Upper lobe of left lung (tissue), 4 donors: Measurements from ENCODE around the gene UBALD1.

Source experiments
- POLR2A ChIP-seq, 4 donors: fragments of 450-650 bp; IDR thresholded peaks; one replicate each; pipeline ENCODE4 v1.5.1; 2016 to 2017; ENCODE audit warnings: antibody characterized with exemption in 4 of 4, mild to moderate bottlenecking in 2 of 4
- TF ChIP-seq, protein P1 (sequence below), 6 experiments: fragments of 450-650 bp in 4 of 6; fragments of 200-600 bp in 2 of 6; sonication (generic) in 2 of 6; IDR thresholded peaks; one replicate each; pipeline ENCODE4 v1.5.1; 2016 to 2019; ENCODE audit warnings: antibody characterized with exemption in 6 of 6

DNA sequence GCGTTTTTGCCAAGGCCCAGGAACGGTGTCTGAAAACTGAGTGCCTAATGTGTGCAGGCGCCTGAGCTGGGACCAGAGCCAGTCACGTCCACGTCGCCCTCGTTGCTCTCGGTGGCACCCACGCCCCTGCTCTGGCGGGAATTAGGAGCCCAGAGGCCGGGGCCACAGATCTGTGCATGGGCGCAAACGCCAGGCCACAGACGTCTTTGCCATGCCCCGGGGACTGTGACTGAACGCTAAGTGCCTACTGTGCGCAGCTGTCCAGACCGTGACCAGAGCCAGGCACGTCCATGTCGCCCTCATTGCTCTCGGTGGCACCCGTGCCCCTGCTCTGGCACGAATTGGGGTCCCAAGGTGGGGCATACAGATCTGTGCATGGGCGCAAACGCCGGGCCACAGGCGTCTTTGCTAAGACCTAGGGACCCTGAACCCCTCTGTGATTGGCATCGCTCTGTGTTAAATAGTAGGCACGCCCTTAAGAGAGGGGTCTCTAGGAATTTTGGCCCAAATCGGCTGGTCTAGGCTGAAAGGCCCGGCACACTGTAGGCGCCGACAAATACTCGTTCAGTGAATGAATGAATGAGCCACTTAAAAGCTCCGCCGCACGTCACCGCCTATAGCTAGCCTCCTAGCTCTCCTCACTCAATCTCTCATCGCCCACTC, 827 bp upstream of the UBALD1 start:
- TF ChIP-seq, protein P1, sequence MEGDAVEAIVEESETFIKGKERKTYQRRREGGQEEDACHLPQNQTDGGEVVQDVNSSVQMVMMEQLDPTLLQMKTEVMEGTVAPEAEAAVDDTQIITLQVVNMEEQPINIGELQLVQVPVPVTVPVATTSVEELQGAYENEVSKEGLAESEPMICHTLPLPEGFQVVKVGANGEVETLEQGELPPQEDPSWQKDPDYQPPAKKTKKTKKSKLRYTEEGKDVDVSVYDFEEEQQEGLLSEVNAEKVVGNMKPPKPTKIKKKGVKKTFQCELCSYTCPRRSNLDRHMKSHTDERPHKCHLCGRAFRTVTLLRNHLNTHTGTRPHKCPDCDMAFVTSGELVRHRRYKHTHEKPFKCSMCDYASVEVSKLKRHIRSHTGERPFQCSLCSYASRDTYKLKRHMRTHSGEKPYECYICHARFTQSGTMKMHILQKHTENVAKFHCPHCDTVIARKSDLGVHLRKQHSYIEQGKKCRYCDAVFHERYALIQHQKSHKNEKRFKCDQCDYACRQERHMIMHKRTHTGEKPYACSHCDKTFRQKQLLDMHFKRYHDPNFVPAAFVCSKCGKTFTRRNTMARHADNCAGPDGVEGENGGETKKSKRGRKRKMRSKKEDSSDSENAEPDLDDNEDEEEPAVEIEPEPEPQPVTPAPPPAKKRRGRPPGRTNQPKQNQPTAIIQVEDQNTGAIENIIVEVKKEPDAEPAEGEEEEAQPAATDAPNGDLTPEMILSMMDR (IDR thresholded peaks at IDR 0.05) = no peak
- TF ChIP-seq POLR2A (IDR thresholded peaks at IDR 0.05) = no peak
